Hepatocyte (in vitro differentiated cells): ENCODE data around the gene ALPK1. TPM values are rescaled to one million over a fixed set of nuclear protein-coding genes. Genes with fewer than 3 reads are reported as not detected.
"Not testable (repeated sequence)": the region's sequence is repeated elsewhere in the genome, so short reads cannot be mapped to it uniquely, and the experiment has no call there.

Source experiments
- DNase-seq: peaks from one replicate; pipeline ENCODE4 v3.0.0-alpha.2; 2016; ENCODE audit warnings: low spot score
- H2AFZ ChIP-seq: fragments of 200-600 bp; sonication (generic); 2 replicates; pipeline ENCODE4 v1.6.0; 2016; ENCODE audit warnings: antibody characterized with exemption, mild to moderate bottlenecking
- H3K27ac ChIP-seq: fragments of 200-600 bp; sonication (generic); 2 replicates; pipeline ENCODE4 v1.5.1; 2016; ENCODE audit warnings: mild to moderate bottlenecking
- H3K27me3 ChIP-seq: fragments of 200-600 bp; sonication (generic); 2 replicates; pipeline ENCODE4 v1.6.1; 2016
- H3K36me3 ChIP-seq: fragments of 200-600 bp; sonication (generic); replicated peaks from 2 replicates; pipeline ENCODE4 v1.5.1; 2016; ENCODE audit warnings: low read depth; ENCODE audit not compliant: insufficient read depth
- H3K4me1 ChIP-seq: fragments of 200-600 bp; sonication (generic); 2 replicates; pipeline ENCODE4 v1.5.1; 2016; ENCODE audit warnings: mild to moderate bottlenecking, moderate library complexity; ENCODE audit not compliant: insufficient read depth
- H3K4me2 ChIP-seq: fragments of 200-600 bp; sonication (generic); 2 replicates; pipeline ENCODE4 v1.6.0; 2016
- H3K4me3 ChIP-seq: fragments of 200-600 bp; sonication (generic); 2 replicates; pipeline ENCODE4 v1.5.1; 2016; ENCODE audit warnings: mild to moderate bottlenecking
- H3K79me2 ChIP-seq: fragments of 200-600 bp; sonication (generic); 2 replicates; pipeline ENCODE4 v1.6.0; 2017; ENCODE audit warnings: mild to moderate bottlenecking
- H3K9me2 ChIP-seq: fragments of 200-600 bp; sonication (generic); replicated peaks from 2 replicates; pipeline ENCODE4 v1.6.0; 2017; ENCODE audit warnings: mild to moderate bottlenecking; ENCODE audit not compliant: insufficient read depth
- H3K9me3 ChIP-seq: fragments of 200-600 bp; sonication (generic); 2 replicates; pipeline ENCODE4 v1.5.1; 2016; ENCODE audit warnings: low read depth, mild to moderate bottlenecking
- H4K20me1 ChIP-seq: fragments of 200-600 bp; sonication (generic); 2 replicates; pipeline ENCODE4 v1.6.0; 2016; ENCODE audit warnings: mild to moderate bottlenecking; ENCODE audit not compliant: insufficient read depth, poor library complexity, severe bottlenecking
- CTCF ChIP-seq: fragments of 200-600 bp; sonication (generic); IDR thresholded peaks from 2 replicates; pipeline ENCODE4 v1.5.1; 2016; ENCODE audit warnings: antibody characterized with exemption, mild to moderate bottlenecking; ENCODE audit not compliant: poor library complexity
- EZH2 ChIP-seq: fragments of 200-600 bp; sonication (generic); IDR thresholded peaks from 2 replicates; pipeline ENCODE4 v1.6.1; 2016; ENCODE audit warnings: antibody characterized with exemption, mild to moderate bottlenecking, borderline replicate concordance
- EZH2phosphoT487 ChIP-seq: fragments of 200-600 bp; sonication (generic); IDR thresholded peaks from one replicate; pipeline ENCODE4 v1.6.1; 2018; ENCODE audit warnings: antibody characterized with exemption, mild to moderate bottlenecking, low read depth, moderate library complexity; ENCODE audit not compliant: unreplicated experiment, severe bottlenecking
- WGBS: methylation state at CpG from one replicate; pipeline ENCODE4 v1.1.6; 2016; ENCODE audit warnings: low lambda C conversion rate; ENCODE audit errors: missing lambda C conversion rate; 5-methylcytosine and 5-hydroxymethylcytosine counted together
- polyA plus RNA-seq: library from polyadenylated mRNA; unstranded; fragments of >200 nt; fragmentation: Nextera tagmentation; extraction: Ambion mirVana; gene quantifications from 2 replicates; pipeline ENCODE4 v1.2.1, GENCODE V29; 2016
- total RNA-seq: library from RNA; depleted of rRNA; stranded (reverse); fragments of >200 nt; gene quantifications from 2 replicates; pipeline ENCODE4 v1.2.3, GENCODE V29; 2014

Gene ALPK1
- total and polyA plus RNA-seq, 2 experiments from 2014 or later: 7.1 to 16.6 TPM

- Histone ChIP-seq H3K4me3 (no peak overlapping the region), H3K79me2 (no peaks in the 10 kb centered on the region), H3K27ac (no peak overlapping the region), H3K4me2 (no peak overlapping the region), H3K4me1 (no peaks in the 10 kb centered on the region), H3K9me3 (no peaks in the 10 kb centered on the region), H3K27me3 (no peaks in the 10 kb centered on the region), H3K9me2 (no peaks in the 10 kb centered on the region), H4K20me1 (no peaks in the 10 kb centered on the region), H2AFZ (no peak overlapping the region), H3K36me3 (no peaks in the 10 kb centered on the region)
- TF ChIP-seq EZH2phosphoT487: no peak
- TF ChIP-seq CTCF: no peak
- TF ChIP-seq EZH2: no peak
- WGBS: 89% methylated on average over 3 of the region's 3 CpGs
- no peak for DNase-seq
Measured at GRCh38 chr4:112426416-112426815, 129.2 kb downstream of the ALPK1 start.

- Histone ChIP-seq H3K27me3 (no peaks in the 10 kb centered on the region), H3K36me3 (no peaks in the 10 kb centered on the region), H3K9me3 (no peaks in the 10 kb centered on the region), H4K20me1 (no peaks in the 10 kb centered on the region), H3K4me2 (no peak overlapping the region), H2AFZ (no peak overlapping the region), H3K79me2 (no peaks in the 10 kb centered on the region), H3K27ac (no peak overlapping the region), H3K4me3 (no peak overlapping the region), H3K4me1 (no peaks in the 10 kb centered on the region), H3K9me2 (no peaks in the 10 kb centered on the region)
- no peak for DNase-seq
- TF ChIP-seq CTCF (no peak), EZH2 (no peak), EZH2phosphoT487 (no peak)
- WGBS: 67% methylated on average over 4 of the region's 4 CpGs
Measured at GRCh38 chr4:112431158-112431557, 134.0 kb downstream of the ALPK1 start.

GRCh38 chr4:112436987-112437386 is 139.8 kb downstream of the ALPK1 start:
- Histone ChIP-seq H3K36me3 (no peaks in the 10 kb centered on the region), H3K79me2 (no peaks in the 10 kb centered on the region), H3K4me1 (no peaks in the 10 kb centered on the region), H3K27ac (no peak overlapping the region), H2AFZ (no peak overlapping the region), H3K27me3 (no peaks in the 10 kb centered on the region), H3K4me2 (no peak overlapping the region), H3K4me3 (no peak overlapping the region), H3K9me3 (no peaks in the 10 kb centered on the region), H4K20me1 (no peaks in the 10 kb centered on the region), H3K9me2 (no peaks in the 10 kb centered on the region)
- no peak for DNase-seq
- no peak for TF ChIP-seq EZH2phosphoT487
- no peak for TF ChIP-seq EZH2
- TF ChIP-seq CTCF: no peak
- WGBS: 86% methylated on average over 1 of the region's 1 CpG

- H3K9me2 ChIP-seq, H3K9me3 ChIP-seq, H4K20me1 ChIP-seq, H3K4me2 ChIP-seq, H3K27me3 ChIP-seq, DNase-seq, H3K27ac ChIP-seq, H3K79me2 ChIP-seq, H3K4me3 ChIP-seq, H3K4me1 ChIP-seq, H2AFZ ChIP-seq, H3K36me3 ChIP-seq: not testable (repeated sequence)
- 85% methylated on average over 2 of the region's 2 CpGs for WGBS
Measured at GRCh38 chr4:112442226-112442625, 145.1 kb downstream of the ALPK1 start.
